IMR-90 (cell line): ENCODE data around the gene TBC1D22A. TPM values are rescaled to one million over a fixed set of nuclear protein-coding genes. Genes with fewer than 3 reads are reported as not detected.

Experiments used
- ATAC-seq: fragments of 200-7000 bp; cut with Tn5 transposase; 2 replicates; pipeline ENCODE4 v1.9.1; 2020; ENCODE audit warnings: low read depth, mild to moderate bottlenecking, moderate library complexity
- BruUV-seq: library from RNA; stranded (reverse); fragments of 400-500 nt; replicated peaks from 2 replicates; lab custom pipeline; 2021; lab: Mats Ljungman, UMichigan
- CTCF ChIA-PET: fragments of 300-600 bp; formaldehyde crosslinking; extraction: SDS; loops from one replicate; lab custom pipeline; 2021; ENCODE audit warnings: antibody characterized with exemption; lab: Yijun Ruan, JAX
- POLR2A ChIA-PET: fragments of 300-600 bp; sonication (Branson Sonifier 250); formaldehyde crosslinking; loops from one replicate; lab custom pipeline; 2022; ENCODE audit warnings: antibody characterized with exemption; ENCODE audit not compliant: unreplicated experiment; lab: Charles Lee
- DNase-seq: peaks from one replicate; pipeline ENCODE4 v3.0.0; 2013
- H2AFZ ChIP-seq: replicated peaks from 2 replicates; pipeline ENCODE3; 2013; ENCODE audit warnings: low read length, mild to moderate bottlenecking; ENCODE audit not compliant: poor library complexity
- H2AK5ac ChIP-seq: 2 replicates; pipeline ENCODE4 v1.6.1; 2013; ENCODE audit warnings: low read depth, low read length, inconsistent platforms
- H2AK9ac ChIP-seq: replicated peaks from 2 replicates; pipeline ENCODE3; 2013; ENCODE audit warnings: mild to moderate bottlenecking, low read depth, low read length, moderate library complexity; ENCODE audit not compliant: poor library complexity
- H2BK120ac ChIP-seq: 2 replicates; pipeline ENCODE4 v1.6.1; 2013; ENCODE audit warnings: low read depth, low read length, inconsistent platforms
- H2BK15ac ChIP-seq: 3 replicates; pipeline ENCODE4 v1.6.1; 2013; ENCODE audit warnings: low read depth, low read length, inconsistent platforms
- H2BK20ac ChIP-seq: 2 replicates; pipeline ENCODE4 v1.6.1; 2013; ENCODE audit warnings: low read depth, mild to moderate bottlenecking, inconsistent platforms, low read length, moderate library complexity
- H2BK5ac ChIP-seq: 2 replicates; pipeline ENCODE4 v1.6.1; 2013; ENCODE audit warnings: mild to moderate bottlenecking, low read depth, low read length, inconsistent platforms; ENCODE audit not compliant: poor library complexity, severe bottlenecking
- H3K14ac ChIP-seq: replicated peaks from 2 replicates; pipeline ENCODE4 v1.6.1; 2013; ENCODE audit warnings: low read depth, low read length, inconsistent platforms
- H3K18ac ChIP-seq: 2 replicates; pipeline ENCODE4 v1.6.1; 2013; ENCODE audit warnings: low read depth, low read length, control low read depth
- H3K23ac ChIP-seq: 2 replicates; pipeline ENCODE4 v1.6.1; 2013; ENCODE audit warnings: low read depth, low read length, inconsistent platforms
- H3K27ac ChIP-seq: 2 replicates; pipeline ENCODE4 v1.5.1; 2013; ENCODE audit warnings: mild to moderate bottlenecking, control low read depth, low read length; ENCODE audit not compliant: insufficient read depth
- H3K27me3 ChIP-seq: 2 replicates; pipeline ENCODE4 v1.6.1; 2013; ENCODE audit warnings: low read length; ENCODE audit not compliant: control insufficient read depth, insufficient read depth
- H3K36me3 ChIP-seq: 2 replicates; pipeline ENCODE4 v1.6.1; 2013; ENCODE audit warnings: low read length, mixed read lengths; ENCODE audit not compliant: control insufficient read depth, insufficient read depth
- H3K4ac ChIP-seq: 2 replicates; pipeline ENCODE4 v1.6.1; 2013; ENCODE audit warnings: low read depth, low read length, inconsistent platforms
- H3K4me1 ChIP-seq: 2 replicates; pipeline ENCODE4 v1.6.1; 2013; ENCODE audit warnings: low read length, mixed read lengths; ENCODE audit not compliant: control insufficient read depth, insufficient read depth
- H3K4me2 ChIP-seq: 2 replicates; pipeline ENCODE4 v1.6.1; 2013; ENCODE audit warnings: low read depth, mild to moderate bottlenecking, control low read depth, low read length, moderate library complexity
- H3K4me3 ChIP-seq: 2 replicates; pipeline ENCODE4 v1.5.1; 2013; ENCODE audit warnings: low read depth, mild to moderate bottlenecking, control low read depth, low read length, moderate library complexity; ENCODE audit not compliant: insufficient read depth
- H3K56ac ChIP-seq: 2 replicates; pipeline ENCODE4 v1.6.1; 2013; ENCODE audit warnings: low read length, inconsistent platforms; ENCODE audit not compliant: insufficient read depth; ENCODE audit errors: extremely low read depth
- H3K79me1 ChIP-seq, 2 experiments: 2 replicates each; pipeline ENCODE4 v1.6.1; 2013; ENCODE audit warnings: low read length in 2 of 2, inconsistent platforms in 1 of 2, low read depth in 1 of 2
- H3K9ac ChIP-seq: 2 replicates; pipeline ENCODE4 v1.6.1; 2013; ENCODE audit warnings: low read depth, low read length, control low read depth
- H3K9me1 ChIP-seq: 2 replicates; pipeline ENCODE4 v1.6.1; 2013; ENCODE audit warnings: low read length, inconsistent platforms; ENCODE audit not compliant: insufficient read depth
- H3K9me3 ChIP-seq: 2 replicates; pipeline ENCODE4 v1.6.1; 2013; ENCODE audit warnings: low read length; ENCODE audit not compliant: control insufficient read depth, insufficient read depth
- H4K20me1 ChIP-seq: 2 replicates; pipeline ENCODE4 v1.6.1; 2013; ENCODE audit warnings: low read length, inconsistent platforms; ENCODE audit not compliant: insufficient read depth
- H4K5ac ChIP-seq: 2 replicates; pipeline ENCODE4 v1.6.1; 2013; ENCODE audit warnings: mild to moderate bottlenecking, low read depth, low read length, control low read depth
- H4K8ac ChIP-seq, 2 experiments: 2 replicates each; pipeline ENCODE4 v1.6.1; 2013; ENCODE audit warnings: low read depth in 2 of 2, low read length in 2 of 2, control low read depth in 1 of 2, inconsistent platforms in 1 of 2
- H4K91ac ChIP-seq: 2 replicates; pipeline ENCODE4 v1.6.1; 2013; ENCODE audit warnings: low read depth, low read length, inconsistent platforms; ENCODE audit not compliant: insufficient read depth
- CHD1 ChIP-seq: IDR thresholded peaks from 2 replicates; pipeline ENCODE4 v1.6.1; 2012; ENCODE audit warnings: low read depth, low read length, improper control_type of control experiment
- CTCF ChIP-seq: conservative IDR thresholded peaks from 2 replicates; pipeline ENCODE4 v1.5.1; 2012; ENCODE audit warnings: mild to moderate bottlenecking, low read depth, low read length, improper control_type of control experiment
- FOS ChIP-seq: fragments of 150-350 bp; IDR thresholded peaks from 2 replicates; pipeline ENCODE4 v1.6.1; 2016; ENCODE audit warnings: low read depth, low read length
- MAFK ChIP-seq: IDR thresholded peaks from 2 replicates; pipeline ENCODE4 v1.6.1; 2012; ENCODE audit warnings: low read depth, low read length, improper control_type of control experiment
- MAZ ChIP-seq: IDR thresholded peaks from 2 replicates; pipeline ENCODE4 v1.6.1; 2012; ENCODE audit warnings: low read depth, mild to moderate bottlenecking, low read length, improper control_type of control experiment, moderate library complexity, borderline replicate concordance
- MXI1 ChIP-seq: IDR thresholded peaks from 2 replicates; pipeline ENCODE4 v1.6.1; 2012; ENCODE audit warnings: low read depth, mild to moderate bottlenecking, low read length, moderate library complexity, borderline replicate concordance
- NFE2L2 ChIP-seq: fragments of 150-350 bp; IDR thresholded peaks from 2 replicates; pipeline ENCODE4 v1.6.1; 2016; ENCODE audit warnings: low read depth, mild to moderate bottlenecking, low read length
- SMC3 ChIP-seq: fragments of 150-350 bp; IDR thresholded peaks from 2 replicates; pipeline ENCODE4 v1.6.1; 2016; ENCODE audit warnings: low read depth, mild to moderate bottlenecking, antibody characterized with exemption, low read length, moderate library complexity
- USF2 ChIP-seq: fragments of 150-350 bp; IDR thresholded peaks from 2 replicates; pipeline ENCODE4 v1.6.1; 2017; ENCODE audit warnings: mild to moderate bottlenecking, antibody characterized with exemption, low read length, low read depth
- WGBS, 2 experiments: methylation state at CpG; one replicate each; pipeline versions ENCODE4 v1.1.5 to v1.1.7; 2013; ENCODE audit warnings: missing lambda C conversion rate in 2 of 2; ENCODE audit not compliant: insufficient read length in 1 of 2; ENCODE audit errors: extremely low coverage in 2 of 2; 5-methylcytosine and 5-hydroxymethylcytosine counted together
- dilution Hi-C: fragments of 300-500 bp; cut with HindIII; formaldehyde crosslinking; loops from one replicate; pipeline ENCODE4 v1.14.3; 2018; ENCODE audit warnings: low sequenced_read_pairs; ENCODE audit not compliant: unreplicated experiment
- in situ Hi-C: fragments of 300-500 bp; cut with MboI; formaldehyde crosslinking; loops from 3 replicates; pipeline ENCODE4 v1.14.3; 2019; ENCODE audit warnings: low sequenced_read_pairs, inconsistent platforms, mixed read lengths
- intact Hi-C: fragments of 100-400 bp; cut with micrococcal nuclease; formaldehyde crosslinking; loops from 2 replicates; pipeline ENCODE4 v1.10.0; 2022
- polyA plus RNA-seq, 3 experiments: library from polyadenylated mRNA; depleted of rRNA; stranded (reverse); fragments of >200 nt; gene quantifications; 2 replicates each; pipeline ENCODE4 v1.2.3, GENCODE V29; 2012; ENCODE audit warnings: low replicate concordance in 1 of 3
- total RNA-seq: library from RNA; depleted of rRNA; stranded (reverse); fragments of >200 nt; gene quantifications from 2 replicates; pipeline ENCODE4 v1.2.3, GENCODE V29; 2012

TBC1D22A gene
- total and polyA plus RNA-seq, 2 of the 4 experiments (the other 2 are of a cell fraction) = 9.0 to 16.7 TPM

DNA sequence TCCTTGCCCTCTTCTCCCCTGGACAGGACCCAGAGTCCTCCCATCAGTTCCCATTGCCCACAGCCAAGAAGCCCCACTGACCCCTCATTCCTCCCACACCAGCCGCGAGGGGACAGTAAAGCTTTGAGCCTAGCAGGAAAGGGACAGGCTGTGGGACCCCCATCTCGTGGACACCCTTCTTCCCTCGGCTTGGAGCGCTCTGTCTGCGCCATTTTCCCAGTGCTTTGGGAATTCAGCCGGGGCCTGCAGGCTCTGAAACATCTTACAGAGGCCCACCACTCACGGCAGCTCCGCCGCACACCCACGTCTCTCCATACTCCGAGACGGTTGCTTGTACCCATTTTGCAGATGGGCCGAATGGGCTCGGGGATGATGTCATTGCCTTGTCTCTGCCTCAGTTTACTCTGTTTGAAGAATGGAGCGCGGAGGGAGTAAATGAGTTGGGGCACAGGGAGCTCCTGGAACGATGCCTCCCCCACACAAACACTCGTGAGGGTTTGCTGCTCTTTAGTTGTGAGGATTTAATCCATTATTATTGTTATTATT is 447.7 kb downstream of the TBC1D22A start:
- Histone ChIP-seq H3K4me2 (no peak overlapping the region), H4K91ac (no peak overlapping the region), H4K20me1 (no peaks in the 10 kb centered on the region), H3K79me1 (no peaks in the 10 kb centered on the region), H3K9me3 (peaks cover 3% of the 10 kb centered on the region; the same call in 1 of the 2 replicates), H2AK9ac (no peak overlapping the region), H3K18ac (no peak overlapping the region), H2BK5ac (no peak overlapping the region), H2AK5ac (no peak overlapping the region), H4K8ac (no peak overlapping the region), H2AFZ (no peak overlapping the region), H3K14ac (no peak overlapping the region), H3K4me3 (no peak overlapping the region), H2BK15ac (no peak overlapping the region), H3K9ac (no peak overlapping the region), H3K36me3 (no peaks in the 10 kb centered on the region), H3K23ac (no peak overlapping the region), H2BK120ac (no peak overlapping the region), H3K56ac (no peak overlapping the region), H2BK20ac (no peak overlapping the region), H3K27me3 (no peaks in the 10 kb centered on the region; the same call in 1 of the 2 replicates), H3K9me1 (no peaks in the 10 kb centered on the region), H4K5ac (no peak overlapping the region), H3K4me1 (no peaks in the 10 kb centered on the region), H3K4ac (no peak overlapping the region), H3K27ac (no peak overlapping the region)
- ChIA-PET POLR2A (no interaction called here), CTCF (no interaction called here)
- BruUV-seq = no TSS peak
- 79% methylated on average over 8 of the region's 19 CpGs; no CpG with 5 or more reads in 1 of the 2 experiments for WGBS, 2 experiments
- in situ Hi-C loops = no loop called here
- TF ChIP-seq MAZ (no peak), CHD1 (no peak), MAFK (no peak), USF2 (no peak), NFE2L2 (no peak), SMC3 (no peak), MXI1 (no peak), CTCF (no peak), FOS (no peak)
- dilution Hi-C loops = no loop called here
- DNase-seq = no peak
- no peak for ATAC-seq
- intact Hi-C loops = no loop called here
